RWPE2 (cell line): ENCODE results near the gene SV2B.

Source experiments
- ATAC-seq: fragments of 200-7000 bp; cut with Tn5 transposase; 3 replicates; pipeline ENCODE4 v1.9.1; 2021; ENCODE audit warnings: low read depth
- DNase-seq: peaks from one replicate; pipeline ENCODE4 v3.0.0-alpha.2; 2020; ENCODE audit warnings: low spot score
- H3K27ac ChIP-seq: fragments of 450-650 bp; 2 replicates; pipeline ENCODE4 v1.5.1; 2017; ENCODE audit warnings: mild to moderate bottlenecking; ENCODE audit not compliant: poor library complexity, severe bottlenecking
- H3K27me3 ChIP-seq: fragments of 250-450 bp; sonication (Bioruptor Pico); 2 replicates; pipeline ENCODE4 v1.5.1; 2021; ENCODE audit warnings: mild to moderate bottlenecking, moderate library complexity; ENCODE audit not compliant: insufficient read depth, poor library complexity, severe bottlenecking
- H3K36me3 ChIP-seq: fragments of 250-450 bp; sonication (Bioruptor Pico); 2 replicates; pipeline ENCODE4 v1.5.1; 2020; ENCODE audit warnings: low read depth, mild to moderate bottlenecking, moderate library complexity
- H3K4me1 ChIP-seq: fragments of 250-450 bp; sonication (Bioruptor Pico); 2 replicates; pipeline ENCODE4 v1.5.1; 2021; ENCODE audit warnings: mild to moderate bottlenecking, moderate library complexity; ENCODE audit not compliant: insufficient read depth, poor library complexity, severe bottlenecking
- H3K4me3 ChIP-seq: fragments of 250-450 bp; sonication (Bioruptor Pico); 2 replicates; pipeline ENCODE4 v1.5.1; 2021; ENCODE audit warnings: mild to moderate bottlenecking, moderate library complexity; ENCODE audit not compliant: severe bottlenecking
- H3K9me3 ChIP-seq: fragments of 250-450 bp; sonication (Bioruptor Pico); 2 replicates; pipeline ENCODE4 v1.5.1; 2021; ENCODE audit warnings: mild to moderate bottlenecking, moderate library complexity; ENCODE audit not compliant: severe bottlenecking
- CTCF ChIP-seq: fragments of 450-650 bp; IDR thresholded peaks from one replicate; pipeline ENCODE4 v1.5.1; 2017; ENCODE audit warnings: mild to moderate bottlenecking, moderate library complexity; ENCODE audit not compliant: poor library complexity, severe bottlenecking

SV2B gene

GRCh38 chr15:91290553-91290952 is 190.5 kb downstream of the SV2B start:
- DNase-seq (no peak), ATAC-seq (no peak)
- Histone ChIP-seq H3K4me1 (no peaks in the 10 kb centered on the region), H3K27ac (no peak overlapping the region), H3K36me3 (no peaks in the 10 kb centered on the region), H3K27me3 (peaks cover 32% of the 10 kb centered on the region), H3K4me3 (no peak overlapping the region), H3K9me3 (no peaks in the 10 kb centered on the region)
- TF ChIP-seq CTCF = no peak

GRCh38 chr15:91291673-91292072 is 191.6 kb downstream of the SV2B start:
- no peak for ATAC-seq
- Histone ChIP-seq H3K4me1 (no peaks in the 10 kb centered on the region), H3K9me3 (no peaks in the 10 kb centered on the region), H3K36me3 (no peaks in the 10 kb centered on the region), H3K4me3 (no peak overlapping the region), H3K27ac (no peak overlapping the region), H3K27me3 (peaks cover 38% of the 10 kb centered on the region)
- TF ChIP-seq CTCF = no peak
- no peak for DNase-seq

- H3K4me1 ChIP-seq = no peaks in the 10 kb centered on the region
- ATAC-seq = no peak
- no peak overlapping the region for H3K4me3 ChIP-seq
- no peaks in the 10 kb centered on the region for H3K9me3 ChIP-seq
- no peak overlapping the region for H3K27ac ChIP-seq
- H3K36me3 ChIP-seq = no peaks in the 10 kb centered on the region
- H3K27me3 ChIP-seq = peaks cover 42% of the 10 kb centered on the region
- no peak for TF ChIP-seq CTCF
- DNase-seq = no peak
Measured at GRCh38 chr15:91294344-91294743, 194.3 kb downstream of the SV2B start.

GRCh38 chr15:91294795-91295194 is 194.7 kb downstream of the SV2B start:
- no peaks in the 10 kb centered on the region for H3K4me1 ChIP-seq
- peaks cover 42% of the 10 kb centered on the region for H3K27me3 ChIP-seq
- no peak for ATAC-seq
- no peak for TF ChIP-seq CTCF
- H3K36me3 ChIP-seq = no peaks in the 10 kb centered on the region
- H3K9me3 ChIP-seq = no peaks in the 10 kb centered on the region
- no peak for DNase-seq
- H3K4me3 ChIP-seq = no peak overlapping the region
- no peak overlapping the region for H3K27ac ChIP-seq

GRCh38 chr15:91298101-91298500 is 198.0 kb downstream of the SV2B start:
- DNase-seq = no peak

More at GRCh38 chr15:91298101-91298500, 198.0 kb downstream of the SV2B start:
- no peak overlapping the region for H3K4me3 ChIP-seq
- no peak for TF ChIP-seq CTCF
- H3K27me3 ChIP-seq = peaks cover 28% of the 10 kb centered on the region
- ATAC-seq = no peak
- H3K36me3 ChIP-seq = no peaks in the 10 kb centered on the region
- H3K9me3 ChIP-seq = no peaks in the 10 kb centered on the region
- H3K27ac ChIP-seq = no peak overlapping the region
- no peaks in the 10 kb centered on the region for H3K4me1 ChIP-seq
